Neural cell (in vitro differentiated cells): ENCODE results near the gene RAI1. TPM values are rescaled to one million over a fixed set of nuclear protein-coding genes. Genes with fewer than 3 reads are reported as not detected.

Experiments
- H2AFZ ChIP-seq: fragments of 200-600, 300-800 bp; sonication (generic), shearing (Covaris generic); 2 replicates; pipeline ENCODE4 v1.6.0; 2014; ENCODE audit warnings: low read depth, mild to moderate bottlenecking, antibody characterized with exemption, low read length, moderate library complexity
- H3F3A ChIP-seq: fragments of 200-600 bp; shearing (Covaris generic); 2 replicates; pipeline ENCODE4 v1.6.1; 2016; ENCODE audit warnings: mild to moderate bottlenecking, moderate library complexity, mixed read lengths, antibody characterized with exemption, low read length; ENCODE audit not compliant: insufficient read depth, poor library complexity, severe bottlenecking
- H3K27ac ChIP-seq: fragments of 200-600, 300-800 bp; sonication (generic), shearing (Covaris generic); 2 replicates; pipeline ENCODE4 v1.5.1; 2014; ENCODE audit warnings: mild to moderate bottlenecking, low read length, moderate library complexity
- H3K27me3 ChIP-seq: fragments of 300-800, 200-600 bp; sonication (generic), shearing (Covaris generic); 2 replicates; pipeline ENCODE4 v1.6.0; 2014; ENCODE audit warnings: mild to moderate bottlenecking, low read depth, low read length, moderate library complexity; ENCODE audit not compliant: insufficient read depth
- H3K36me3 ChIP-seq: fragments of 300-800, 200-600 bp; sonication (generic), shearing (Covaris generic); 2 replicates; pipeline ENCODE4 v1.5.1; 2014; ENCODE audit warnings: mild to moderate bottlenecking, antibody characterized with exemption, low read length, moderate library complexity; ENCODE audit not compliant: insufficient read depth
- H3K4me2 ChIP-seq: fragments of 300-800, 200-600 bp; sonication (generic), shearing (Covaris generic); 2 replicates; pipeline ENCODE4 v1.6.0; 2014; ENCODE audit warnings: mild to moderate bottlenecking, low read length
- H3K4me3 ChIP-seq: fragments of 300-800, 200-600 bp; sonication (generic), shearing (Covaris generic); 2 replicates; pipeline ENCODE4 v1.5.1; 2014; ENCODE audit warnings: mild to moderate bottlenecking, low read length, moderate library complexity
- H3K79me2 ChIP-seq: fragments of 200-600 bp; shearing (Covaris generic); replicated peaks from 2 replicates; pipeline ENCODE4 v1.6.0; 2014; ENCODE audit warnings: mild to moderate bottlenecking, low read length, moderate library complexity; ENCODE audit not compliant: insufficient read depth
- H3K9ac ChIP-seq: fragments of 300-800, 200-600 bp; sonication (generic), shearing (Covaris generic); 2 replicates; pipeline ENCODE4 v1.6.1; 2016; ENCODE audit warnings: mild to moderate bottlenecking, low read length, mixed read lengths
- H3K9me2 ChIP-seq: fragments of 200-600 bp; shearing (Covaris generic); 2 replicates; pipeline ENCODE4 v1.6.1; 2016; ENCODE audit warnings: mild to moderate bottlenecking, low read length, mixed read lengths; ENCODE audit not compliant: insufficient read depth
- H3K9me3 ChIP-seq: fragments of 200-600, 300-800 bp; sonication (generic), shearing (Covaris generic); 2 replicates; pipeline ENCODE4 v1.6.1; 2016; ENCODE audit warnings: mild to moderate bottlenecking, mixed run types, low read length, moderate library complexity, mixed read lengths
- H4K20me1 ChIP-seq: fragments of 200-600 bp; shearing (Covaris generic); 2 replicates; pipeline ENCODE4 v1.6.1; 2016; ENCODE audit warnings: mild to moderate bottlenecking, mixed run types; ENCODE audit not compliant: insufficient read depth
- CTCF ChIP-seq: fragments of 450-650 bp; IDR thresholded peaks from 2 replicates; pipeline ENCODE4 v1.5.1; 2014; ENCODE audit warnings: antibody characterized with exemption, mild to moderate bottlenecking, moderate library complexity; ENCODE audit not compliant: poor library complexity, severe bottlenecking
- EP300 ChIP-seq: fragments of 450-650 bp; conservative IDR thresholded peaks from 2 replicates; pipeline ENCODE4 v1.6.1; 2014; ENCODE audit warnings: antibody characterized with exemption, mild to moderate bottlenecking, moderate library complexity; ENCODE audit not compliant: poor library complexity, severe bottlenecking
- EZH2 ChIP-seq: fragments of 200-600, 300-800 bp; shearing (Covaris generic), sonication (generic); IDR thresholded peaks from 2 replicates; pipeline ENCODE4 v1.6.1; 2014; ENCODE audit warnings: antibody characterized with exemption, low read length, borderline replicate concordance, mild to moderate bottlenecking; ENCODE audit not compliant: insufficient read depth, poor library complexity, severe bottlenecking
- MXI1 ChIP-seq: fragments of 450-650 bp; conservative IDR thresholded peaks from 2 replicates; pipeline ENCODE4 v1.6.1; 2014; ENCODE audit warnings: antibody characterized with exemption, mild to moderate bottlenecking; ENCODE audit not compliant: poor library complexity, severe bottlenecking
- POLR2AphosphoS5 ChIP-seq: IDR thresholded peaks from 2 replicates; pipeline ENCODE4 v1.6.1; 2012
- RAD21 ChIP-seq: fragments of 450-650 bp; conservative IDR thresholded peaks from 2 replicates; pipeline ENCODE4 v1.6.1; 2014; ENCODE audit warnings: antibody characterized with exemption, mild to moderate bottlenecking, moderate library complexity
- REST ChIP-seq: IDR thresholded peaks from 2 replicates; pipeline ENCODE4 v1.6.1; 2012; ENCODE audit warnings: borderline replicate concordance
- SMC3 ChIP-seq: fragments of 450-650 bp; conservative IDR thresholded peaks from 2 replicates; pipeline ENCODE4 v1.6.1; 2014; ENCODE audit warnings: antibody characterized with exemption, mild to moderate bottlenecking, moderate library complexity; ENCODE audit not compliant: poor library complexity
- TAF1 ChIP-seq: IDR thresholded peaks from 2 replicates; pipeline ENCODE4 v1.6.1; 2012; ENCODE audit warnings: low read depth
- polyA plus RNA-seq: library from polyadenylated mRNA; depleted of rRNA; stranded (reverse); fragments of >200 nt; gene quantifications from 2 replicates; pipeline ENCODE4 v1.2.3, GENCODE V29; 2014

Gene RAI1
- polyA plus RNA-seq, 1 donor from 2014 or later: 16.9 TPM

- TF ChIP-seq EP300: peak; percentile 87
- TF ChIP-seq EZH2: no peak
Observed at GRCh38 chr17:17663160-17664063, 17.8 kb upstream of the RAI1 start (continued).

- no peaks in the 10 kb centered on the region for H3K27me3 ChIP-seq
- TF ChIP-seq POLR2AphosphoS5 (no peak), TAF1 (no peak), CTCF (no peak), SMC3 (no peak), EP300 (no peak), EZH2 (no peak), REST (no peak), MXI1 (no peak), RAD21 (no peak)
Observed at GRCh38 chr17:17664064-17664452, 17.2 kb upstream of the RAI1 start.

GRCh38 chr17:17665255-17665654 lies 16.0 kb upstream of the RAI1 start:
- Histone ChIP-seq H3K79me2 (no peaks in the 10 kb centered on the region), H3K4me2 (no peak overlapping the region), H3K9me3 (no peaks in the 10 kb centered on the region), H4K20me1 (no peaks in the 10 kb centered on the region), H3K9ac (no peak overlapping the region), H3K27me3 (no peaks in the 10 kb centered on the region), H3K4me3 (no peak overlapping the region), H3K9me2 (no peaks in the 10 kb centered on the region), H3F3A (no peaks in the 10 kb centered on the region), H3K36me3 (no peaks in the 10 kb centered on the region), H3K27ac (no peak overlapping the region), H2AFZ (no peak overlapping the region)
- TF ChIP-seq CTCF: no peak
- no peak for TF ChIP-seq RAD21
- no peak for TF ChIP-seq REST
- no peak for TF ChIP-seq EP300
- TF ChIP-seq EZH2: no peak
- no peak for TF ChIP-seq POLR2AphosphoS5
- no peak for TF ChIP-seq SMC3
- no peak for TF ChIP-seq MXI1
- TF ChIP-seq TAF1: no peak

More at GRCh38 chr17:17664064-17664452, 17.2 kb upstream of the RAI1 start:
- H3K36me3 ChIP-seq: no peaks in the 10 kb centered on the region
- H3K27ac ChIP-seq: peak overlapping the region; percentile 77
- H4K20me1 ChIP-seq: no peaks in the 10 kb centered on the region
- no peak overlapping the region for H2AFZ ChIP-seq
- no peak overlapping the region for H3K4me3 ChIP-seq
- no peaks in the 10 kb centered on the region for H3F3A ChIP-seq
- no peaks in the 10 kb centered on the region for H3K79me2 ChIP-seq
- H3K9me3 ChIP-seq: no peaks in the 10 kb centered on the region
- peak overlapping the region; percentile 60 for H3K9ac ChIP-seq
- H3K4me2 ChIP-seq: no peak overlapping the region
- no peaks in the 10 kb centered on the region for H3K9me2 ChIP-seq
